SK-N-SH (cell line): Measurements from ENCODE around the gene AGTR1. TPM values are rescaled to one million over a fixed set of nuclear protein-coding genes. Genes with fewer than 3 reads are reported as not detected.

Experiments
- CTCF ChIA-PET: fragments of 300-600, 350-600 bp; formaldehyde crosslinking; extraction: SDS; loops from one replicate; lab custom pipeline; 2021; lab: Yijun Ruan, JAX
- POLR2A ChIA-PET: fragments of 350-600 bp; sonication (Branson Sonifier 250); formaldehyde crosslinking; extraction: SDS; loops from one replicate; lab custom pipeline; 2020; ENCODE audit warnings: antibody characterized with exemption, inconsistent platforms; lab: Yijun Ruan, JAX
- DNase-seq: peaks from one replicate; pipeline ENCODE4 v3.0.0; 2012
- H2AFZ ChIP-seq: fragments of 200-600 bp; sonication (generic); 2 replicates; pipeline ENCODE4 v1.8.1; 2016; ENCODE audit warnings: antibody characterized with exemption, mild to moderate bottlenecking, low read depth
- H3F3A ChIP-seq: fragments of 200-600 bp; sonication (generic); replicated peaks from 2 replicates; pipeline ENCODE3; 2016; ENCODE audit warnings: antibody characterized with exemption, mild to moderate bottlenecking; ENCODE audit not compliant: insufficient read depth
- H3K27ac ChIP-seq, 2 experiments: fragments of 200-500 bp in 1 of 2; fragments of 200-600 bp in 1 of 2; sonication (Bioruptor generic) in 1 of 2; sonication (generic), shearing (Covaris generic) in 1 of 2; 2 replicates each; pipeline versions ENCODE4 v1.5.1 to v1.6.1; 2014 to 2016; ENCODE audit warnings: low read depth in 2 of 2, inconsistent platforms in 1 of 2, low read length in 1 of 2, mild to moderate bottlenecking in 1 of 2, mixed read lengths in 1 of 2
- H3K27me3 ChIP-seq: fragments of 200-600 bp; sonication (generic), shearing (Covaris generic); 2 replicates; pipeline ENCODE4 v1.6.1; 2016; ENCODE audit warnings: mixed run types; ENCODE audit not compliant: insufficient read depth
- H3K36me3 ChIP-seq, 2 experiments: fragments of 200-500 bp in 1 of 2; fragments of 200-600 bp in 1 of 2; sonication (Bioruptor generic) in 1 of 2; sonication (generic) in 1 of 2; replicated peaks in 1 of 2; 2 replicates each; pipeline versions ENCODE3 to v1.5.1; 2014 to 2016; ENCODE audit warnings: low read length in 1 of 2, mild to moderate bottlenecking in 1 of 2; ENCODE audit not compliant: insufficient read depth in 2 of 2, control insufficient read depth in 1 of 2
- H3K4me1 ChIP-seq, 2 experiments: fragments of 200-500 bp in 1 of 2; fragments of 200-600 bp in 1 of 2; sonication (Bioruptor generic) in 1 of 2; sonication (generic), shearing (Covaris generic) in 1 of 2; 2 replicates each; pipeline versions ENCODE4 v1.5.1 to v1.6.1; 2014 to 2016; ENCODE audit warnings: low read depth in 1 of 2, low read length in 1 of 2, mixed run types in 1 of 2; ENCODE audit not compliant: insufficient read depth in 2 of 2, control insufficient read depth in 1 of 2
- H3K4me2 ChIP-seq: fragments of 200-600 bp; sonication (generic), shearing (Covaris generic); 2 replicates; pipeline ENCODE4 v1.6.1; 2017; ENCODE audit warnings: mixed run types
- H3K4me3 ChIP-seq, 2 experiments: fragments of 200-500 bp in 1 of 2; fragments of 200-600 bp in 1 of 2; sonication (Bioruptor generic) in 1 of 2; sonication (generic), shearing (Covaris generic) in 1 of 2; 2 replicates each; pipeline versions ENCODE4 v1.5.1 to v1.8.1; 2014 to 2016; ENCODE audit warnings: low read depth in 2 of 2, inconsistent platforms in 1 of 2, low read length in 1 of 2, mild to moderate bottlenecking in 1 of 2, mixed read lengths in 1 of 2, moderate library complexity in 1 of 2
- H3K79me2 ChIP-seq: fragments of 200-600 bp; sonication (generic); 2 replicates; pipeline ENCODE4 v1.8.1; 2017; ENCODE audit warnings: mild to moderate bottlenecking; ENCODE audit not compliant: insufficient read depth
- H3K9ac ChIP-seq: fragments of 200-600 bp; sonication (generic); 2 replicates; pipeline ENCODE4 v1.6.1; 2017; ENCODE audit warnings: mixed run types
- H3K9me2 ChIP-seq: fragments of 200-600 bp; sonication (generic); 2 replicates; pipeline ENCODE4 v1.6.1; 2017; ENCODE audit warnings: mixed run types
- H3K9me3 ChIP-seq: fragments of 200-600 bp; sonication (generic); 2 replicates; pipeline ENCODE4 v1.6.1; 2017; ENCODE audit warnings: mixed run types, mild to moderate bottlenecking, moderate library complexity
- H4K20me1 ChIP-seq: fragments of 200-600 bp; sonication (generic); 2 replicates; pipeline ENCODE4 v1.6.1; 2017; ENCODE audit warnings: mild to moderate bottlenecking, mixed run types; ENCODE audit not compliant: insufficient read depth
- CHD2 ChIP-seq: fragments of 150-350 bp; IDR thresholded peaks from 2 replicates; pipeline ENCODE4 v1.6.1; 2018; ENCODE audit warnings: low read length; ENCODE audit not compliant: partially characterized antibody
- EP300 ChIP-seq, 2 experiments: IDR thresholded peaks; 2 replicates each; pipeline versions ENCODE4 v1.4.0 to v1.6.1; 2012; ENCODE audit warnings: borderline replicate concordance in 1 of 2, low read depth in 1 of 2, low read length in 1 of 2
- FOXJ3 ChIP-seq: sonication (generic); formaldehyde crosslinking; IDR thresholded peaks from 2 replicates; pipeline ENCODE4 v1.5.1; 2020; ENCODE audit warnings: mild to moderate bottlenecking, missing genetic modification reagents
- GABPA ChIP-seq: IDR thresholded peaks from 2 replicates; pipeline ENCODE4 v1.4.0; 2012; ENCODE audit warnings: low read depth, mild to moderate bottlenecking
- IRF3 ChIP-seq: fragments of 150-350 bp; IDR thresholded peaks from 2 replicates; pipeline ENCODE4 v1.6.1; 2016; ENCODE audit warnings: mild to moderate bottlenecking, low read depth, low read length
- MXI1 ChIP-seq: IDR thresholded peaks from 2 replicates; pipeline ENCODE4 v1.6.1; 2012; ENCODE audit warnings: mild to moderate bottlenecking, low read depth, low read length, improper control_type of control experiment
- POLR2AphosphoS5 ChIP-seq: IDR thresholded peaks from 2 replicates; pipeline ENCODE4 v1.6.1; 2012; ENCODE audit warnings: low read depth, low read length
- RCOR1 ChIP-seq: fragments of 150-350 bp; IDR thresholded peaks from 2 replicates; pipeline ENCODE4 v1.6.1; 2017; ENCODE audit warnings: antibody characterized with exemption, low read length
- REST ChIP-seq: IDR thresholded peaks from 2 replicates; pipeline ENCODE4 v1.6.1; 2012; ENCODE audit warnings: mild to moderate bottlenecking, low read depth, low read length, moderate library complexity
- RFX5 ChIP-seq: IDR thresholded peaks from 2 replicates; pipeline ENCODE4 v1.6.1; 2012; ENCODE audit warnings: mild to moderate bottlenecking, improper control_type of control experiment, low read length
- SIN3A ChIP-seq: IDR thresholded peaks from 2 replicates; pipeline ENCODE4 v1.6.1; 2012; ENCODE audit warnings: low read depth, mild to moderate bottlenecking, low read length, moderate library complexity, borderline replicate concordance
- TAF1 ChIP-seq: IDR thresholded peaks from 2 replicates; pipeline ENCODE4 v1.6.1; 2012; ENCODE audit warnings: low read depth, mild to moderate bottlenecking, low read length, moderate library complexity, borderline replicate concordance
- TEAD4 ChIP-seq: IDR thresholded peaks from 2 replicates; pipeline ENCODE4 v1.4.0; 2012; ENCODE audit warnings: mild to moderate bottlenecking, borderline replicate concordance; ENCODE audit not compliant: insufficient read depth
- ZBTB33 ChIP-seq: IDR thresholded peaks from 2 replicates; pipeline ENCODE4 v1.4.0; 2012; ENCODE audit warnings: low read depth, borderline replicate concordance
- WGBS: methylation state at CpG from one replicate; pipeline ENCODE4 v1.1.6; 2017; ENCODE audit warnings: low lambda C conversion rate; 5-methylcytosine and 5-hydroxymethylcytosine counted together
- polyA plus RNA-seq, 3 experiments: library from polyadenylated mRNA; depleted of rRNA; stranded (reverse); fragments of >200 nt; gene quantifications; 2 replicates each; pipeline ENCODE4 v1.2.3, GENCODE V29; 2012
- TF ChIP-seq, protein P1 (sequence below): IDR thresholded peaks from 2 replicates; pipeline ENCODE4 v1.4.0; 2012; ENCODE audit warnings: low read depth

The AGTR1 gene
- polyA plus RNA-seq, 1 of the 3 experiments (the other 2 are of a cell fraction) = 0.15 TPM

DNA sequence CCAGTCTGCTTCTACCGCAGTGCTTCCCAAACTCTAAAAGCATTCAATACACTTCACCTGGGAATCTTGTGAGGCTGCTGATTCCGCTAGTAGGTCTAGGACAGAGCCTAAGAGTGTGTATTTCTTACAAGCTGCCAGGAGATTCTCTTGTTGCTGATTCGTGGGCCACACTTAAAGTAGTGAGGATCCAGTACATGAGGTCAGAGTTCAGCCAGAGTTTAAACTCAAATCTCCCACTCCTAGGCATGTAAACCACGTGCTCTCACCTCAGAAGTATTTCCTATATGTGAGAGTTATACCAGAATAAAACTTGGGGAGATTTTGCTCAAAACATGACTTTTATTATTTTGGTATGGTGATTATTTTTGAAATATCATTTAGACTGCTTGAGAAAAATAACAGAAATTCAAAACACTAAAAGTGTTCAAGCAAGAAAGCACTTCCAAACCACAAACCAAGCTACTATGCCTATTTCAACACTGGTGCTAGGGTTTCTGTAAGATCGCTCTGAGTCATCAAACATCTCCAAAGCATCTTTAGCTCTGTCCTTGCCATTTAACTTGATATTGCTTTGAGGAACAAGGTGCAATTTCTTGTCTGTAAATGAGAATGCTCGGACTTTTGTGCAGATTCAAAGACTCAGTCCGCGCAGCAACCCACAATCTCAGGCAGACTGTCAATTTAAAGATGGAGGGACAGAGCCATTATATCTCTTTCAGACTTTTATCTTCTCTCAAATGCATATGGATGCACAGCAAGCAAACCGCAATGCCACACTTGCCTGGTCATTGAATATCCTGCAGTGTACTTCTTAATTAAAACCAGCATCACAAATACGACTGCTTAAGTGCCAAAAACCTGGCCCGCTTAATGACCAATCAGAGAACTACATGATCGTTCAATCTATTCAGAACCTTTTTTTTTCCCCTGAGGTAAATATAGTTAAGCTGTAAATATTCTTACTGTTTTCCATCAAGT lies 59.8 kb downstream of the AGTR1 start:
- H3K9ac ChIP-seq = no peak overlapping the region
- 68% methylated on average over 12 of the region's 12 CpGs for WGBS
- TF ChIP-seq FOXJ3 (CRISPR knock-in tag) = no peak
- TF ChIP-seq SIN3A = no peak
- no peak for TF ChIP-seq IRF3
- no peak for TF ChIP-seq TAF1
- TF ChIP-seq, protein P1, sequence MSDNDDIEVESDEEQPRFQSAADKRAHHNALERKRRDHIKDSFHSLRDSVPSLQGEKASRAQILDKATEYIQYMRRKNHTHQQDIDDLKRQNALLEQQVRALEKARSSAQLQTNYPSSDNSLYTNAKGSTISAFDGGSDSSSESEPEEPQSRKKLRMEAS = no peak
- TF ChIP-seq CHD2 = no peak
- no peak for TF ChIP-seq RCOR1
- no peak overlapping the region for H3K4me3 ChIP-seq
- H4K20me1 ChIP-seq = no peaks in the 10 kb centered on the region
- no peak for DNase-seq
- no peaks in the 10 kb centered on the region for H3K27me3 ChIP-seq
- H3F3A ChIP-seq = no peaks in the 10 kb centered on the region
- no peaks in the 10 kb centered on the region for H3K9me2 ChIP-seq
- H3K79me2 ChIP-seq = no peaks in the 10 kb centered on the region
- H3K4me1 ChIP-seq = peaks cover 0 to 5% of the 10 kb centered on the region in 2 experiments; a peak in 2 of 4 replicates
- ChIA-PET POLR2A (no interaction called here), CTCF (interaction anchor here (0.6 to 0.9 kb wide), 3 partner anchors 12 to 518 kb away, joined by 3 read pairs; no protein-coding TSS in a partner anchor)
- no peak overlapping the region for H3K4me2 ChIP-seq
- H3K27ac ChIP-seq = no peak overlapping the region
- H3K9me3 ChIP-seq = no peaks in the 10 kb centered on the region
- H2AFZ ChIP-seq = no peak overlapping the region
- H3K36me3 ChIP-seq = no peaks in the 10 kb centered on the region

GRCh38 chr3:148758303-148758884 lies 60.7 kb downstream of the AGTR1 start:
- Histone ChIP-seq H3K9me3 (no peaks in the 10 kb centered on the region), H2AFZ (no peak overlapping the region), H3K9me2 (no peaks in the 10 kb centered on the region), H3K9ac (no peak overlapping the region), H3K79me2 (no peaks in the 10 kb centered on the region), H3K27ac (no peak overlapping the region), H3K4me3 (no peak overlapping the region), H4K20me1 (no peaks in the 10 kb centered on the region), H3K27me3 (no peaks in the 10 kb centered on the region), H3K4me1 (peaks cover 0 to 5% of the 10 kb centered on the region in 2 experiments; a peak in 2 of 4 replicates), H3F3A (no peaks in the 10 kb centered on the region), H3K36me3 (no peaks in the 10 kb centered on the region), H3K4me2 (no peak overlapping the region)
- CTCF ChIA-PET = interaction anchor here (0.7 to 0.9 kb wide), 2 partner anchors 23 to 31 kb away, joined by 3 to 4 read pairs; no protein-coding TSS in a partner anchor
- WGBS = 50% methylated on average over 3 of the region's 3 CpGs
- no peak for DNase-seq
- POLR2A ChIA-PET = no interaction called here
- no peak for TF ChIP-seq MXI1
- no peak for TF ChIP-seq RCOR1
- no peak for TF ChIP-seq FOXJ3 (CRISPR knock-in tag)
- no peak for TF ChIP-seq GABPA
- no peak for TF ChIP-seq ZBTB33
- TF ChIP-seq IRF3 = no peak
- no peak for TF ChIP-seq REST
- no peak for TF ChIP-seq POLR2AphosphoS5
- no peak for TF ChIP-seq EP300 (IDR thresholded peaks at IDR 0.05; ENCODE audit: borderline replicate concordance in 1 of 2, low read depth in 1 of 2, low read length in 1 of 2)
- TF ChIP-seq TEAD4 = no peak
- no peak for TF ChIP-seq CHD2
- TF ChIP-seq RFX5 = no peak
